ENCODE data around the gene ANKRD33.

GRCh38 chr12:51898506-51898905 lies 10.6 kb downstream of the ANKRD33 start:
- no peak for TF ChIP-seq CTCF (conservative IDR thresholded peaks at IDR 0.05; ENCODE audit: low read length)
- TF ChIP-seq EZH2phosphoT487 (IDR thresholded peaks at IDR 0.05; ENCODE audit: borderline replicate concordance, low read depth, low read length) = no peak
